Stimulated activated naive B cell treated with anti-CD40 and anti-IgM and Interleukin-4, amounts not matched to agents 10 μg/mL and 1 μg/mL and 100 μg/mL, for 72 hours (primary cell): ENCODE measurements around the gene SDCBP2.

Experiments
- ATAC-seq, 2 donors: fragments of 150-1000 bp; cut with Tn5 transposase; replicated peaks; 2 replicates each; pipeline ENCODE4 v1.10.0; 2021; ENCODE audit warnings: moderate library complexity in 1 of 2
- DNase-seq: peaks from one replicate; pipeline ENCODE4 v3.0.0; 2021
- H3K27ac Mint-ChIP-seq: one replicate; pipeline ENCODE4 v1.8.0; 2022; ENCODE audit warnings: mild to moderate bottlenecking, mixed read lengths
- H3K27me3 Mint-ChIP-seq, 2 donors: one replicate each; pipeline ENCODE4 v1.8.0; 2022; ENCODE audit warnings: mixed read lengths in 2 of 2
- H3K36me3 Mint-ChIP-seq, 2 donors: one replicate each; pipeline ENCODE4 v1.8.0; 2022; ENCODE audit warnings: mixed read lengths in 2 of 2, mild to moderate bottlenecking in 1 of 2
- H3K4me1 Mint-ChIP-seq, 2 donors: one replicate each; pipeline ENCODE4 v1.8.0; 2022; ENCODE audit warnings: mixed read lengths in 2 of 2, mild to moderate bottlenecking in 1 of 2
- H3K4me3 Mint-ChIP-seq, 2 donors: one replicate each; pipeline ENCODE4 v1.8.0; 2022; ENCODE audit warnings: mild to moderate bottlenecking in 2 of 2, mixed read lengths in 2 of 2, moderate library complexity in 1 of 2
- H3K9me3 Mint-ChIP-seq, 2 donors: one replicate each; pipeline ENCODE4 v1.8.0; 2022; ENCODE audit warnings: mixed read lengths in 2 of 2, mild to moderate bottlenecking in 1 of 2

SDCBP2 gene

GRCh38 chr20:1296117-1296610, 32.8 kb downstream of the SDCBP2 start:
- Mint-ChIP-seq H3K4me1 (peaks cover 3 to 5% of the 10 kb centered on the region in 2 donors), H3K4me3 (no peak overlapping the region), H3K9me3 (no peaks in the 10 kb centered on the region), H3K36me3 (peaks cover 0 to 4% of the 10 kb centered on the region in 2 donors), H3K27ac (no peak overlapping the region), H3K27me3 (peaks cover 0 to 3% of the 10 kb centered on the region in 2 donors)
- ATAC-seq (no peak), DNase-seq (no peak)

- no peaks in the 10 kb centered on the region for H3K9me3 Mint-ChIP-seq
- no peak for DNase-seq
- H3K27me3 Mint-ChIP-seq: no peaks in the 10 kb centered on the region
- no peaks in the 10 kb centered on the region for H3K4me1 Mint-ChIP-seq
- no peak overlapping the region for H3K4me3 Mint-ChIP-seq
- H3K27ac Mint-ChIP-seq: no peak overlapping the region
- ATAC-seq: no peak
- H3K36me3 Mint-ChIP-seq: no peaks in the 10 kb centered on the region
Observed at GRCh38 chr20:1295276-1295930, 33.5 kb downstream of the SDCBP2 start.

GRCh38 chr20:1294497-1294896, 34.4 kb downstream of the SDCBP2 start:
- Mint-ChIP-seq H3K36me3 (no peaks in the 10 kb centered on the region), H3K4me3 (no peak overlapping the region), H3K4me1 (no peaks in the 10 kb centered on the region), H3K9me3 (no peaks in the 10 kb centered on the region), H3K27me3 (no peaks in the 10 kb centered on the region), H3K27ac (no peak overlapping the region)
- DNase-seq (no peak), ATAC-seq (no peak)

GRCh38 chr20:1293641-1294379, 35.1 kb downstream of the SDCBP2 start:
- H3K27ac Mint-ChIP-seq: no peak overlapping the region

GRCh38 chr20:1292620-1293019, 36.3 kb downstream of the SDCBP2 start:
- no peaks in the 10 kb centered on the region for H3K4me1 Mint-ChIP-seq
- no peaks in the 10 kb centered on the region for H3K36me3 Mint-ChIP-seq
- H3K27me3 Mint-ChIP-seq: no peaks in the 10 kb centered on the region
- H3K9me3 Mint-ChIP-seq: no peaks in the 10 kb centered on the region
- no peak overlapping the region for H3K4me3 Mint-ChIP-seq
- DNase-seq: no peak
- no peak for ATAC-seq
- no peak overlapping the region for H3K27ac Mint-ChIP-seq

More at GRCh38 chr20:1293641-1294379, 35.1 kb downstream of the SDCBP2 start:
- no peaks in the 10 kb centered on the region for H3K36me3 Mint-ChIP-seq
- no peaks in the 10 kb centered on the region for H3K4me1 Mint-ChIP-seq
- H3K27me3 Mint-ChIP-seq: no peaks in the 10 kb centered on the region
- H3K4me3 Mint-ChIP-seq: no peak overlapping the region
- DNase-seq (no peak), ATAC-seq (no peak)
- H3K9me3 Mint-ChIP-seq: no peaks in the 10 kb centered on the region

GRCh38 chr20:1291191-1291741, 37.7 kb downstream of the SDCBP2 start:
- no peak for ATAC-seq
- Mint-ChIP-seq H3K27me3 (peaks cover 0 to under 1% of the 10 kb centered on the region in 2 donors), H3K4me3 (no peak overlapping the region), H3K4me1 (no peaks in the 10 kb centered on the region), H3K36me3 (no peaks in the 10 kb centered on the region), H3K9me3 (no peaks in the 10 kb centered on the region), H3K27ac (no peak overlapping the region)
- no peak for DNase-seq

- no peak overlapping the region for H3K27ac Mint-ChIP-seq
- no peaks in the 10 kb centered on the region for H3K4me1 Mint-ChIP-seq
- DNase-seq (no peak), ATAC-seq (no peak)
- H3K27me3 Mint-ChIP-seq: peaks cover 8 to 15% of the 10 kb centered on the region in 2 donors
- H3K36me3 Mint-ChIP-seq: no peaks in the 10 kb centered on the region
- H3K4me3 Mint-ChIP-seq: no peak overlapping the region
- no peaks in the 10 kb centered on the region for H3K9me3 Mint-ChIP-seq
Observed at GRCh38 chr20:1287787-1288569, 41.0 kb downstream of the SDCBP2 start.

- no peaks in the 10 kb centered on the region for H3K4me1 Mint-ChIP-seq
- no peaks in the 10 kb centered on the region for H3K9me3 Mint-ChIP-seq
- H3K36me3 Mint-ChIP-seq: no peaks in the 10 kb centered on the region
- H3K4me3 Mint-ChIP-seq: no peak overlapping the region
- ATAC-seq: no peak
- H3K27me3 Mint-ChIP-seq: peaks cover 8 to 15% of the 10 kb centered on the region in 2 donors
- no peak overlapping the region for H3K27ac Mint-ChIP-seq
- no peak for DNase-seq
Observed at GRCh38 chr20:1287306-1287705, 41.6 kb downstream of the SDCBP2 start.

GRCh38 chr20:1286267-1287024, 42.5 kb downstream of the SDCBP2 start:
- Mint-ChIP-seq H3K27ac (no peak overlapping the region), H3K4me1 (no peaks in the 10 kb centered on the region), H3K36me3 (no peaks in the 10 kb centered on the region), H3K27me3 (peaks cover 10 to 15% of the 10 kb centered on the region in 2 donors), H3K4me3 (no peak overlapping the region), H3K9me3 (no peaks in the 10 kb centered on the region)
- no peak for ATAC-seq
- no peak for DNase-seq

GRCh38 chr20:1283522-1284510, 45.1 kb downstream of the SDCBP2 start:
- Mint-ChIP-seq H3K36me3 (no peaks in the 10 kb centered on the region), H3K27me3 (peaks cover 11 to 15% of the 10 kb centered on the region in 2 donors), H3K9me3 (no peaks in the 10 kb centered on the region), H3K27ac (no peak overlapping the region), H3K4me3 (no peak overlapping the region), H3K4me1 (no peaks in the 10 kb centered on the region)
- ATAC-seq (no peak), DNase-seq (no peak)

GRCh38 chr20:1282966-1283365, 46.0 kb downstream of the SDCBP2 start:
- DNase-seq: no peak

GRCh38 chr20:1281279-1282057, 47.5 kb downstream of the SDCBP2 start:
- ATAC-seq: no peak
- Mint-ChIP-seq H3K4me3 (no peak overlapping the region), H3K9me3 (no peaks in the 10 kb centered on the region), H3K27ac (no peak overlapping the region), H3K27me3 (peaks cover 11 to 15% of the 10 kb centered on the region in 2 donors), H3K36me3 (no peaks in the 10 kb centered on the region), H3K4me1 (no peaks in the 10 kb centered on the region)
- no peak for DNase-seq

More at GRCh38 chr20:1282966-1283365, 46.0 kb downstream of the SDCBP2 start:
- H3K4me1 Mint-ChIP-seq: no peaks in the 10 kb centered on the region
- no peak for ATAC-seq
- H3K4me3 Mint-ChIP-seq: no peak overlapping the region
- H3K27me3 Mint-ChIP-seq: peaks cover 11 to 15% of the 10 kb centered on the region in 2 donors
- no peaks in the 10 kb centered on the region for H3K9me3 Mint-ChIP-seq
- no peaks in the 10 kb centered on the region for H3K36me3 Mint-ChIP-seq
- no peak overlapping the region for H3K27ac Mint-ChIP-seq
